ENCODE measurements around the gene BORCS8. TPM values are rescaled to one million over a fixed set of nuclear protein-coding genes. Genes with fewer than 3 reads are reported as not detected.

The BORCS8 gene
- total and polyA plus RNA-seq, 2 of the 13 experiments (the other 11 are each of a cell fraction or from before 2014, with no cell fraction given): 9.6 to 13.3 TPM

DNA sequence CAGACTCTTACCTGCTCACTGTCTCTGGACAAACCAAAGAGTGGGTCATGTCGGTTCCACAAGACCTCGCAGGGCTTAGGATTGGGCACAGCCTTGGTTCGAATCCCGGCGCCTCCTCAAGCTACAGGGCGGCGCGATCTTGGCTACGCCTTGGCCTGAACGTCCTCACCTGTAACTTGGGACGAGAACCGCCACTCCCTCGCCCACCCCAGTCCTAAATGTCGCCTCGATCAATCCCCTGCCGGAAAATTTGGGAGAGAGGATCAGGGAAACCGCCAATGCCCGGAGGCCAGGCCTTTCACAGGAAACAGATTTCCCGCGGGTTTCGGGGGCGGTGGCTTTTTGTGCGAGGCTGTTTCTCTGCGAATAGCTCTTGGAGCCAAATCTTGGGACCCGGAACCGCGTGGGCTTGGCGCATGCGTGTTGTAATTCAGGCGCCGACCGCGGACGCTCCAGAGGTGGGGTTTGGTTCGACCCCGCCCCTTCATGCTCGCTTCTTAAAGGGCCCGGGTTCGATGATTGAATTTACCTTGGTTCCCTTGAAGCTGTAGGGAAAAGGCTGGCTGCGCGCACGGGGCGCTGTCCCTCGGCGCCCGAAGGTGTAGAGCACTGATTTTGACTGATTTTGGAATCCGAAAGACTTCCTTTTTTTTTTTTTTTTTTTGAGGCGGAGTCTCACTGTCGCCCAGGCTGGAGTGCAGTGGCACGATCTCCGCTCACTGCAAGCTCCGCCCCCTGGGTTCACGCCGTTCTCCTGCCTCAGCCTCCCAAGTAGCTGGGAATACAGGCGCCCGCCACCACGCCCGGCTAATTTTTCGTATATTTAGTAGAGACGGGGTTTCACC is 11.3 kb upstream of the BORCS8 start, which contains the start of gene NR2C2AP (continued):
- TF ChIP-seq, protein P1, sequence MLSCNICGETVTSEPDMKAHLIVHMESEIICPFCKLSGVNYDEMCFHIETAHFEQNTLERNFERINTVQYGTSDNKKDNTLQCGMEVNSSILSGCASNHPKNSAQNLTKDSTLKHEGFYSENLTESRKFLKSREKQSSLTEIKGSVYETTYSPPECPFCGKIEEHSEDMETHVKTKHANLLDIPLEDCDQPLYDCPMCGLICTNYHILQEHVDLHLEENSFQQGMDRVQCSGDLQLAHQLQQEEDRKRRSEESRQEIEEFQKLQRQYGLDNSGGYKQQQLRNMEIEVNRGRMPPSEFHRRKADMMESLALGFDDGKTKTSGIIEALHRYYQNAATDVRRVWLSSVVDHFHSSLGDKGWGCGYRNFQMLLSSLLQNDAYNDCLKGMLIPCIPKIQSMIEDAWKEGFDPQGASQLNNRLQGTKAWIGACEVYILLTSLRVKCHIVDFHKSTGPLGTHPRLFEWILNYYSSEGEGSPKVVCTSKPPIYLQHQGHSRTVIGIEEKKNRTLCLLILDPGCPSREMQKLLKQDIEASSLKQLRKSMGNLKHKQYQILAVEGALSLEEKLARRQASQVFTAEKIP (CRISPR knock-in tag; IDR thresholded peaks at IDR 0.05; ENCODE audit: borderline replicate concordance): no peak
- TF ChIP-seq SIN3A (IDR thresholded peaks at IDR 0.05; ENCODE audit: borderline replicate concordance, low read depth, low read length): peak; percentile 89; the same call in 1 of the 2 replicates
- TF ChIP-seq NONO (IDR thresholded peaks at IDR 0.05): no peak
- TF ChIP-seq NONO (CRISPR knock-in tag; conservative IDR thresholded peaks at IDR 0.05): no peak
- no peak for TF ChIP-seq ZNF562 (CRISPR knock-in tag; IDR thresholded peaks at IDR 0.05; ENCODE audit: borderline replicate concordance)
- TF ChIP-seq U2AF2 (IDR thresholded peaks at IDR 0.05; ENCODE audit: low read depth, low read length): no peak
- TF ChIP-seq GATAD2A (CRISPR knock-in tag; IDR thresholded peaks at IDR 0.05): no peak
- TF ChIP-seq KDM6A (CRISPR knock-in tag; IDR thresholded peaks at IDR 0.05; ENCODE audit: low read depth): no peak
- peak; percentile 44; the same call in 1 of the 2 replicates for TF ChIP-seq ZNF605 (CRISPR knock-in tag; IDR thresholded peaks at IDR 0.05)
- no peak for TF ChIP-seq MAFG (CRISPR knock-in tag; IDR thresholded peaks at IDR 0.05)
- TF ChIP-seq, protein P2, sequence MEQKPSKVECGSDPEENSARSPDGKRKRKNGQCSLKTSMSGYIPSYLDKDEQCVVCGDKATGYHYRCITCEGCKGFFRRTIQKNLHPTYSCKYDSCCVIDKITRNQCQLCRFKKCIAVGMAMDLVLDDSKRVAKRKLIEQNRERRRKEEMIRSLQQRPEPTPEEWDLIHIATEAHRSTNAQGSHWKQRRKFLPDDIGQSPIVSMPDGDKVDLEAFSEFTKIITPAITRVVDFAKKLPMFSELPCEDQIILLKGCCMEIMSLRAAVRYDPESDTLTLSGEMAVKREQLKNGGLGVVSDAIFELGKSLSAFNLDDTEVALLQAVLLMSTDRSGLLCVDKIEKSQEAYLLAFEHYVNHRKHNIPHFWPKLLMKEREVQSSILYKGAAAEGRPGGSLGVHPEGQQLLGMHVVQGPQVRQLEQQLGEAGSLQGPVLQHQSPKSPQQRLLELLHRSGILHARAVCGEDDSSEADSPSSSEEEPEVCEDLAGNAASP (CRISPR knock-in tag; IDR thresholded peaks at IDR 0.05; ENCODE audit: borderline replicate concordance): no peak
- no peak for TF ChIP-seq MIXL1 (CRISPR knock-in tag; IDR thresholded peaks at IDR 0.05)
- TF ChIP-seq, protein P3, sequence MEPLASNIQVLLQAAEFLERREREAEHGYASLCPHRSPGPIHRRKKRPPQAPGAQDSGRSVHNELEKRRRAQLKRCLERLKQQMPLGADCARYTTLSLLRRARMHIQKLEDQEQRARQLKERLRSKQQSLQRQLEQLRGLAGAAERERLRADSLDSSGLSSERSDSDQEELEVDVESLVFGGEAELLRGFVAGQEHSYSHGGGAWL (CRISPR knock-in tag; IDR thresholded peaks at IDR 0.05): no peak; the same call in 1 of the 2 replicates
- TF ChIP-seq CREM (IDR thresholded peaks at IDR 0.05): 0 out of 2 replicates have a peak, but pooled peaks have one; percentile 23
- no peak for TF ChIP-seq CREM (CRISPR knock-in tag; IDR thresholded peaks at IDR 0.05)
- TF ChIP-seq ZEB1 (IDR thresholded peaks at IDR 0.05; ENCODE audit: insufficient replicate concordance, low read depth): no peak
- no peak for TF ChIP-seq HNRNPUL1 (IDR thresholded peaks at IDR 0.05; ENCODE audit: low read depth, low read length)
- TF ChIP-seq SP140L (CRISPR knock-in tag; IDR thresholded peaks at IDR 0.05; ENCODE audit: borderline replicate concordance): no peak
- TF ChIP-seq AHR (CRISPR knock-in tag; IDR thresholded peaks at IDR 0.05): no peak
- TF ChIP-seq ZNF10 (CRISPR knock-in tag; IDR thresholded peaks at IDR 0.05; ENCODE audit: borderline replicate concordance, low read depth): no peak
- no peak for TF ChIP-seq ETV6 (CRISPR knock-in tag; conservative IDR thresholded peaks at IDR 0.05)
- no peak for TF ChIP-seq ZBTB42 (CRISPR knock-in tag; IDR thresholded peaks at IDR 0.05)
- no peak for TF ChIP-seq SP1 (IDR thresholded peaks at IDR 0.05)
- TF ChIP-seq SP1 (CRISPR knock-in tag; IDR thresholded peaks at IDR 0.05): peak; percentile 13; the same call in 1 of the 2 replicates
- no peak for TF ChIP-seq U2AF1 (optimal IDR thresholded peaks at IDR 0.05; ENCODE audit: low read depth, low read length)
- TF ChIP-seq POLR2G (IDR thresholded peaks at IDR 0.05; ENCODE audit: low read depth, low read length): peak; percentile 70
- TF ChIP-seq XBP1 (CRISPR knock-in tag; IDR thresholded peaks at IDR 0.05): no peak
- TF ChIP-seq REXO4 (CRISPR knock-in tag; IDR thresholded peaks at IDR 0.05; ENCODE audit: borderline replicate concordance): no peak
- no peak for TF ChIP-seq MED13 (CRISPR knock-in tag; IDR thresholded peaks at IDR 0.05)
- no peak for TF ChIP-seq TBL1XR1 (IDR thresholded peaks at IDR 0.05; ENCODE audit: borderline replicate concordance, low read length, partially characterized antibody)
- no peak for TF ChIP-seq ZNF207 (IDR thresholded peaks at IDR 0.05; ENCODE audit: borderline replicate concordance)
